A673 (cell line): Measurements from ENCODE around the gene IGFBP2. TPM values are rescaled to one million over a fixed set of nuclear protein-coding genes. Genes with fewer than 3 reads are reported as not detected.

ENCODE experiments used
- BruUV-seq: library from RNA; stranded (reverse); fragments of 400-500 nt; replicated peaks from 2 replicates; lab custom pipeline; 2021; lab: Mats Ljungman, UMichigan
- CTCF ChIA-PET: fragments of 300-600 bp; sonication (Branson Sonifier 250); formaldehyde crosslinking; loops from one replicate; lab custom pipeline; 2022; ENCODE audit warnings: antibody characterized with exemption; lab: Charles Lee
- POLR2A ChIA-PET: fragments of 300-600 bp; sonication (Branson Sonifier 250); formaldehyde crosslinking; loops from one replicate; lab custom pipeline; 2022; ENCODE audit warnings: antibody characterized with exemption; ENCODE audit not compliant: low non-redundant PET; lab: Charles Lee
- DNase-seq: peaks from one replicate; pipeline ENCODE4 v3.0.0-alpha.2; 2015; ENCODE audit warnings: low spot score
- H3K27ac ChIP-seq: fragments of 200-600 bp; sonication (generic); 2 replicates; pipeline ENCODE4 v1.5.1; 2016; ENCODE audit warnings: mixed run types, low read depth, mild to moderate bottlenecking, mixed read lengths, antibody characterized with exemption, low read length; ENCODE audit not compliant: poor library complexity, severe bottlenecking
- H3K27me3 ChIP-seq: fragments of 200-600 bp; sonication (generic); replicated peaks from 2 replicates; pipeline ENCODE4 v1.6.1; 2017; ENCODE audit warnings: mixed run types, low read depth, mild to moderate bottlenecking, mixed read lengths, antibody characterized with exemption, low read length; ENCODE audit not compliant: insufficient read depth, poor library complexity
- H3K36me3 ChIP-seq: fragments of 200-600 bp; sonication (generic); 2 replicates; pipeline ENCODE4 v1.6.1; 2016; ENCODE audit warnings: mixed run types, mild to moderate bottlenecking, mixed read lengths, antibody characterized with exemption, low read length; ENCODE audit not compliant: insufficient read depth, poor library complexity, severe bottlenecking
- H3K4me1 ChIP-seq: fragments of 200-600 bp; sonication (generic); 2 replicates; pipeline ENCODE4 v1.6.1; 2017; ENCODE audit warnings: mixed run types, mild to moderate bottlenecking, mixed read lengths, antibody characterized with exemption, low read length; ENCODE audit not compliant: insufficient read depth, poor library complexity, severe bottlenecking
- H3K4me3 ChIP-seq: fragments of 200-600 bp; sonication (generic); 2 replicates; pipeline ENCODE4 v1.5.1; 2016; ENCODE audit warnings: low read depth, mixed run types, mild to moderate bottlenecking, mixed read lengths, low read length; ENCODE audit not compliant: poor library complexity, severe bottlenecking
- H3K9me3 ChIP-seq: fragments of 200-600 bp; sonication (generic); 2 replicates; pipeline ENCODE4 v1.6.1; 2016; ENCODE audit warnings: mixed run types, low read depth, mild to moderate bottlenecking, mixed read lengths, antibody characterized with exemption, low read length; ENCODE audit not compliant: poor library complexity, severe bottlenecking
- CTCF ChIP-seq: fragments of 300-800, 200-600 bp; sonication (generic); conservative IDR thresholded peaks from 2 replicates; pipeline ENCODE4 v1.5.1; 2017; ENCODE audit warnings: low read depth, mild to moderate bottlenecking, antibody characterized with exemption, low read length, moderate library complexity, mixed read lengths
- EZH2 ChIP-seq: fragments of 200-600 bp; sonication (generic); IDR thresholded peaks from 2 replicates; pipeline ENCODE4 v1.6.1; 2017; ENCODE audit warnings: borderline replicate concordance, low read depth, mild to moderate bottlenecking, mixed read lengths, antibody characterized with exemption, low read length; ENCODE audit not compliant: poor library complexity, severe bottlenecking
- intact Hi-C: fragments of 100-400 bp; cut with micrococcal nuclease; formaldehyde crosslinking; loops from one replicate; pipeline ENCODE4 v1.10.0; 2022; ENCODE audit not compliant: unreplicated experiment
- total RNA-seq: library from RNA; stranded (reverse); gene quantifications from 2 replicates; pipeline ENCODE4 v1.2.3, GENCODE V29; 2021

Gene IGFBP2
- total RNA-seq, 1 experiment from 2014 or later = 614 TPM

DNA sequence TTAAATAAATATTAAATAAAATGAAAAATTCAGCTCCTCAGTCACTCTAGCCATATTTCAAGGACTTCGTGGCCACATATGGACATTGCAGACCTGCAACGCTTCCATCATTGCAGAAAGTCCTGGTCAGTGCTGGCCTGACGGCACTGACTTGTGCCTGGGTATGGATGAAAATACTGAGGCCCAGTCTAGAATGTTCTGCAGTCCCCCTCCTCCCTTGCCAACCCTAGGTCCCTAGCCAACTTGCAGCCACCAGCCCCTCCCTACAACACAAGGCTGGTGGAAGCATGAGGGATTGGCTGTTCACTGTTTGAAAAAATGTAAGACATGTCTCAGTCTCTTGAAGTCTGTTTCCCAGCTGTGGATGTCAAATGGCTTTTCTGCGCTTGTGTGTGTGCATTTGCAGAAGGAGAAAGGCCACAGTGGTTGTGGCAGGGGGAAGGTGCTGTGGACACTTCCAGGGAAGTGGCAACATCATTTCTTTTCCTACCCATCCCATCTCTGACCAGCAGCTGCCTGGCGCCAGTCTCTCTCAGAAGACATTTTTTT is 52.2 kb downstream of the IGFBP2 start:
- BruUV-seq = no TSS peak
- Histone ChIP-seq H3K4me1 (peaks cover 6% of the 10 kb centered on the region), H3K9me3 (no peaks in the 10 kb centered on the region), H3K27ac (no peak overlapping the region), H3K27me3 (no peaks in the 10 kb centered on the region), H3K4me3 (no peak overlapping the region), H3K36me3 (no peaks in the 10 kb centered on the region)
- TF ChIP-seq CTCF (no peak), EZH2 (no peak)
- intact Hi-C loops = no loop called here
- DNase-seq = no peak
- ChIA-PET CTCF (no interaction called here), POLR2A (interaction anchor here (1.3 kb wide), 1 partner anchor 8 kb away, joined by 7 read pairs; no protein-coding TSS in a partner anchor)

GRCh38 chr2:216687111-216687510 is 53.9 kb downstream of the IGFBP2 start:
- H3K27ac ChIP-seq = no peak overlapping the region
- H3K27me3 ChIP-seq = no peaks in the 10 kb centered on the region
- CTCF ChIA-PET = interaction anchor here (0.9 to 1.5 kb wide), 4 partner anchors 8 to 826 kb away, joined by 3 to 10 read pairs (median 4); partner anchors contain the start of gene IGFBP5
- no peak overlapping the region for H3K4me3 ChIP-seq
- BruUV-seq = no TSS peak
- DNase-seq = no peak
- H3K9me3 ChIP-seq = no peaks in the 10 kb centered on the region
- intact Hi-C loops = no loop called here
- POLR2A ChIA-PET = no interaction called here
- H3K36me3 ChIP-seq = no peaks in the 10 kb centered on the region
- peaks cover 16% of the 10 kb centered on the region for H3K4me1 ChIP-seq
- TF ChIP-seq EZH2 (no peak), CTCF (no peak)

GRCh38 chr2:216687646-216688045 is 54.4 kb downstream of the IGFBP2 start:
- BruUV-seq = no TSS peak
- CTCF ChIA-PET = interaction anchor here (0.7 to 1.5 kb wide), 3 partner anchors 8 to 823 kb away, joined by 3 to 5 read pairs (median 3); partner anchors contain the start of gene IGFBP5
- intact Hi-C loops = no loop called here
- no peak overlapping the region for H3K27ac ChIP-seq
- no peaks in the 10 kb centered on the region for H3K36me3 ChIP-seq
- H3K9me3 ChIP-seq = no peaks in the 10 kb centered on the region
- TF ChIP-seq CTCF (peak; percentile 65), EZH2 (no peak)
- peaks cover 12% of the 10 kb centered on the region for H3K4me1 ChIP-seq
- H3K4me3 ChIP-seq = no peak overlapping the region
- no peaks in the 10 kb centered on the region for H3K27me3 ChIP-seq
- POLR2A ChIA-PET = no interaction called here
- DNase-seq = no peak
